HG03039 (cell line): ENCODE results near the gene CACNA2D4.

ENCODE experiments used
- ATAC-seq: cut with Tn5 transposase; IDR thresholded peaks from one replicate; pipeline ENCODE4 v1.9.1; 2021; ENCODE audit warnings: mild to moderate bottlenecking, moderate library complexity; ENCODE audit not compliant: unreplicated experiment

Gene CACNA2D4

DNA sequence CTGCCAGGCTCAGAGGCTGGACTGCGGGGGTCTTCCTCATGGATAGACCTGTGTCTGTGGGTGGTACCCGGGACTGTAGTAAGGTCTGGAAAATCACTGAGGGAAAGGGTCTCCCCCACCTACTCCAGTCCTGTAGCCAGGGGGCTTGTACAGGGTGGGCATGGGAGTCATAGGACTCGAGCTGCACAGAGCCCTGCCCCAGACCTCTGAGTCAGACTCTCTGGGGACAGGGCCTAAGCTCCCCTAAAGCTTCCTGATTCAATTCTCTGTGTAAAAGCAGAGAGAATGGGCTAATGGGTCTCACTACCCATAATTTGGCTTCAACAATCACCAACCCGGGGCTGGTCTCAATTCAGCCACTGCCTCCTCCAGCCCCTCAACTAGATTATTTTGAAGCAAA, 71.0 kb downstream of the CACNA2D4 start:
- ATAC-seq: no peak

GRCh38 chr12:1846421-1847405, 71.7 kb downstream of the CACNA2D4 start:
- no peak for ATAC-seq

DNA sequence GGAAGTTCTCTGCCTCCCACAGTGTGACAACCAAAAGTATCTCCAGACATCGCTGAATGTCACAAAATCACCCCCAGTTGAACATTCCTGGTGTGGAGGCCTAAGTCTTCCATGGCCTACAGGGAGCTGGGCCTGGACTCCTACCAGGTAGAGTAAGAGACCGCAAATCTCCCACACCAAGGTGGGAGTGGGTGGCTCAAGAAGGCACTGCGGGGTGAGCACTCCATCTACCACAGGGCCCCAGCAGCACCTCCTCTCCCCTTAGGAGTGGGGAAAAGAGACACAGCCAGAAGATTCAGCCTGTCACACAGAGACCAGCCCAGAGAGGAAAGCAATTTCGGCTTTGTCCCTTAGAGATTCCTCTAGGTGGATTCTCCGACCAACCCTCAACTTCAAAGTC, 72.6 kb downstream of the CACNA2D4 start:
- no peak for ATAC-seq

- ATAC-seq: no peak
Measured at GRCh38 chr12:1845427-1845826, 73.0 kb downstream of the CACNA2D4 start.

DNA sequence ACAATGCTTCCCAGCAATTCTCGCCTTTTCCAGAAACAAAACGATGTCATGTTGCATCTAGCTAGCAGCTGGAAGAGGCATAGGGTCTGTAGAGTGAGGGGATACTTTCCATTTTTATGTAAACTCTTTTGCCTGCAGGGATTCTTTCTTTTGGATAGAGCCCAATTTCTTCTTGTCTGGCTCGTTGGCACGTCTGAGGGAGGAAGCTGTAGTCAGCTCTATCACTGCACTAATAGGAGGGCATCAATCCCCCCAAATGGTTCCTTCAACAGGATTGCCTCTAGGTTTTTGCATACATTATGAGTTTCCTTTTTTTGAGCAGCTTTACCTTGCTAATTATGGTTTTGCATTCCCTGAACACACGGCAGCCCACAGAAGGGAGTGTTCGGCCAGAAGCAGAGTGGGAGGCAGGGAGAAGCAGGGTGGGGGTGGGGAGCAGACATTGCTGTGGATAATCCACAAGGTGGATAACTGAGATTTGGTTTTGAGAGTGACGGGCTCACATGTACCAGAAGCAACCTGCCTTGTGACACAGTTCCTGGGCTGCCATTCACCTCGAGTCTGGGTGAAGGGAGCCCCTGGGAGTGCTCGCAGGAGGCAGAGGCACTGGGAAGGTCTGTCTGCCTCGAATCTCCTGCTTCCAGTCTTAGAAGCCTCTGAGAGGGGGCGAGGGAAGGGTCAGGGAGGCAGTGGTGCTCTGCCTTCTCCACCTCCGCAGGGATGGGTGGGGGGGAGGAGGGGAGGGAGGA, 73.6 kb downstream of the CACNA2D4 start:
- ATAC-seq: no peak

DNA sequence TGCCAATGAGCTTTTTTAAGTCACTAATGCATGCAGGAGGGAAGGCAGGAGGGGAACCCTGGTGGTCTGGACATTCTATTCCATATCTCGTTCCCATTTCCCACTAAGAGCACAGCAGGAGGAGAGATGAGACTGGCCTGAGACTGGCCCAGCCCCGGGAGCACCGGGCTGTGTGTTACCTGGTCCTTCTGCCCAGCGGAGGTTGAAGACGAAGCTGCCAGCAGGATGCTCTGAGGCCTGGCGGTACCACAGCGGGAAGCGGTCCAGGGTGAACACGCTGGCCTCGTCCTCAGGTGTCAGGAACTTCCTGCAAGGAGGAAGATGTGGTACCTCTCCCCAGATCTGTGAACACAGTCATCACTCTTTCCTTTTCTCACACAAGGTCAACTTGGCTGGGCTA, 74.2 kb downstream of the CACNA2D4 start:
- no peak for ATAC-seq

- ATAC-seq: no peak
Measured at GRCh38 chr12:1843641-1844005, 74.8 kb downstream of the CACNA2D4 start.

GRCh38 chr12:1842905-1843640, 75.4 kb downstream of the CACNA2D4 start:
- ATAC-seq: no peak

- no peak for ATAC-seq
Measured at GRCh38 chr12:1842183-1842904, 76.1 kb downstream of the CACNA2D4 start.

- ATAC-seq: no peak
Measured at GRCh38 chr12:1841586-1842182, 76.8 kb downstream of the CACNA2D4 start.

DNA sequence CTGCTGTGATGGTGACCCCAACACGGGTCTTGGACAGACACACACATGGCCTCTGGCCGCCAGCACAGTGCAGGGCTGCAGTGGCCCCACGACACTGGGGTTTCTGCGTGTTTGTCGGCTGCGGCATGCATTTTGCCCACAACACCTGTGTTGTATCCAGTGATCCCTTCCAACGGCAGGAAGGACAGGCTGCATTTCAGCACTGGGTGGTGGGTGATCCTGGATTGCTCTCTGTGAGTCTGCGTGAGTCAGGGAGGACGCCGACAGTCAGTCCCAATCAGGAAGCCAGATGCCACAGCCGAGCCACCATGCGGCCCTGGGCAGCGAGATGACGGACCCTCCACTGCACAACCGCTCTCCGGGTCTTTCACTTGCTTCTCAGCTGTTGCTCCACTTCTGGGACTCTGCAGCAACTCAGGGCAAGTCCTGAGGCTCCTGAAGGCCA, 77.4 kb downstream of the CACNA2D4 start:
- no peak for ATAC-seq

DNA sequence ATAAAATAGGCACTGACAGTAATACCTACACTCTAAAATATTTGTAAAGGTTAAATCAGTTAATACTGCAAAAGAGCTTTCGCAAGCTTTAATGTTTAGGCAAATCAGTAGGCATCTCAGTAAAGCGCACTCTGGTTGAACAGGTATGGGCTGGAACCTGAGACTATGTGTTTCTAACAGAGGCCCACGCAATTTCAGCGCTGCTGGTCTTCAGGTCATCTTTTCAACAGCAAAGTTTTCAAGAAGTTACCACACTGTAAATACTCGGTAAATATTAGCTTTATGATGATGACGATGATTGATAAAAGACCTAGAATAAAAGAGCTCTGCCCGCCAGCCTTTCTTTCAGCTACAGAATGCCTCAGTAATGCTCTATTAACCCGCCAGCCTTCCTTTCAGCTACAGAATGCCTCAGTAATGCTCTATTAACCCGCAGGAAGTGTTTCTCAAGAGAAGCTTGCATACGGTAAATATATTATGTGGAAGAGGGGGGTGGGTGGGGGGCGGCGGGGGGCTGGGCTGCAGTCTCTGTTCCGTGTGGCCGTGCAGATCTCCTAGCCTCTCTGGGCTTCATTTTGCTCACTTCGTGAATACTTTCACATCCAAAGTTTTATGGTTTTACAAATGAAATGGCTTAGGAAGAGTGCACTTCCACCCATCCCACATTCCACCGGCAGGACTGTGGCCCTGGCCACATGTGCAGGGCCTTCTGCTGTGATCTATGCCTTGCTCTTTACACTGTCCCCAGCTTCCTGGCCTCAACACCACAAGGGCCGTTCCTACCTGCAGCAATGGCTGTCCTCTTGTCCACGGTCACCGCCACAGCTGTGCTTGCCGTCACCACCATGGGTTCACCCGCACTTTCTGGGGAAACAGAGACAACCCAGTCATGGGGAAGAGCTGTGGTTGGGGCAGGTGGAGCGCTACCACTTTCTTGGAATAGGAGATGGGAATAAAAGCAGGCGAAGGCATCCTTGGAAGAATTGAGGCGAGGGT, 78.2 kb downstream of the CACNA2D4 start:
- no peak for ATAC-seq

DNA sequence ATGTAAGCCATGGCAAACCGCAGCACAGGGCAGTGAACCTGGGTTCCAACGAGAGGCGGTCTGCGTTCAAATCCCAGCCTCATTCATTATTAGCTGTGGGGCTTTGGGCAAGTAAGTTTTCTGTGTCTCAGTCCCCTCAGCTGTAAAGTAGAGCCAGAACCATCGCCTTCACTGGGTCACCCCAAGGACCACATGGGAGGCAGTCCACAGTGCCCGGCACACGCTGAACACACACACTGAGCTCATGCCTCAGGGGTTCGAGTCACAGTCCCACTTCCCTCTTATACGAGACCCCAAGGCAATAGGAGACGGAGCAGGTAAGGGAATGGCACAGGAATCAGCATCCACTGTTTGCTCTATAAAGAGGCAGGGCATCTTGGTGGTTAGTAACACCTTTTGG, 79.0 kb downstream of the CACNA2D4 start:
- no peak for ATAC-seq

GRCh38 chr12:1838994-1839365, 79.5 kb downstream of the CACNA2D4 start:
- no peak for ATAC-seq

DNA sequence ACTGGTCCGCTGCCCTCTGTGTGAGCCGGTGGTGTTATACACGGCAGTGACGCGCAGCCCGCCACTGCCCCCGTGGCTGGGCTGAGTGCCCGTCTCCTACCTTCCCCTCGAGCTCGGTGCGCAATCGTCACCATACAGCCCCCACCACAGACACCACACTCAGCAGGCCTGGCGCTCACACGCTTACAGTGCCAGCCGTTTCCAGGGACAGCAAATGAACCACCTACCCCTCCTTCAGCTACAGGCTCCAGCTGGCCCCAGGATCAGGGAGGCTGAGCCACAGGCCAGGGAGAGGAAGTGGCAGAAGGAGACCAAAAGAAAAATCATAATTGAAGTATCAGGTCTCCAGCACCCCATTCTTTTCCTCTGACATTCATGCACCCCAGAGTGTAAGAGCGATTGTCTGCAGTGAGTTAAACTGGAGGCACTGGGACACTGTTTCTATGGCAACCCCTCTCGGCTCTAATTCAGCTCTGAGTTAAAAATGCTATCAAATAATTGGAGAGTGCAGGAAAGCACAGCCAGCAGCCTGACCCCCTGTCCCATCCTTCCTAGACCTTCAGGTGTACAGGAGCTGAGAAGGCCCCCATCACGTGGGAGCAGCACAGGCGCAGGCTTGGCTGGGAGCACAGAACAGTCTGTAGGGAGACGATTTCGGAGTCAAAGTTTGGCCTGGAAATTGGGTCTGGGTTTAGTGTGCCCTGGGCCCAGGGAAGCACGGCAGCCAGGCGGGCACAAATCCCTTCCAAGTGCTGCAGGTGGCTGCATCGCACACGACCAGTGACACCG, 80.1 kb downstream of the CACNA2D4 start:
- no peak for ATAC-seq

DNA sequence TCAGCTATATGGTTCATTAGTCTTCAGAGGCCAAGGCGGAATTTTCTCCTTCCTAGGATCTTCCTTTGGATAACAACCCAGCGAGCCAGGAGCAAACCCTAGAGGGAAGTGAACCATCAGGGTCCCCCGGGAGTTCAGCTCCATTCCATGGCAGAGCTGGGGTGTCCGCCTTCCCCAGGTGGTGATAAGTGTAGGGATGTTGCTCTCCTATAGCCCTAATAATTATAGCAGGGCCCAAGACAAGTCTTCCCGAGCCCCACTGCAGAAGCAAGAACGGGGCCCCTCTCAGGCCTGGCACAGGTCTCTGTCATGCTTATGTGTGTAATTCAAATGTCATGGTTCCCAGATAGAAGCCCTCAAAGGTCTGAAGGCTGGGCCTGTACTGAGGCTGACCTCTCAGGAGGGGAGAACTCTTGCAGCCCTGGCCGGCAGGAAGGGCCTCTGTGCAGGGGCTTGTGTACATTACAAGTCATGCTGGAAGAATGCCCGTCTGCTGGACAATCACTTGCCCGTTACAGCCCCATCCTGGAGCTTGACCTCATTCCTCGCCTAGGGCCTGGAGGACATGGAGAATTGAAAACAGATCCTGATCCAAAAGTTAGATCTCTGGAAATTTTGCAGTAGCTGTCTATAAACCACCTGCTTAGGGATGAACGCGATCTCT, 80.8 kb downstream of the CACNA2D4 start:
- no peak for ATAC-seq

DNA sequence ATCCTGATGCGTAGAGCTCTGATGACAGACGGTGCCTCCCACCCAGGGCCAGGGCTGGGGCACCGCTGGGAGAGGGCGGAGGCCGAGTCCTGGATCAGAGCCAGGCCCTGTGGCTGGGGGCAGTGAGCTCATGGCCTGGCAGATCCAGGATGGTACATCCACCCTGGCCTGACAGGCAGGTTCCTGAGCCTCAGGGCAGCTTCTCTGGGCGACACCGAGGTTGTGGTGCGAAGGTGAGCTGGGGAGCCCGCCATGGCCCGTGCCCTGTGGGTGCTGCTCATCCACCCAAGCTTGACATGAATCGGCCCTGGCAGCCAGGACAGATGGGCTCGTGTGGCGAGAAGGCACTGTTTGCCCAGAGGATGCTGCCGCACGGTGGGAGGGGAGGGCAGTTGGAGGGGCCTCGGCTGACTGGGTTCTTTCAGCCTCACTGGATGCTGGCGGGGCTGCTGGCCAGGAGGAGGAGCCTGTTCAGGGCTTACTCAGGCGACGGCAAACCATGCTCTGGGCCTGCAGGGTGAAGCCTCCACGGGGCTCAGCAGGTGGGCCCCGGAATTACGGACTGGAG, 81.5 kb downstream of the CACNA2D4 start:
- no peak for ATAC-seq
